HFFc6 (cell line): Measurements from ENCODE around the gene NFATC2IP. TPM values are rescaled to one million over a fixed set of nuclear protein-coding genes. Genes with fewer than 3 reads are reported as not detected.

ENCODE experiments used
- DNase-seq: peaks from one replicate; pipeline ENCODE4 v3.0.0-alpha.2; 2018
- H3K27ac Mint-ChIP-seq: 2 replicates; pipeline ENCODE4 v1.8.0; 2020; ENCODE audit warnings: mild to moderate bottlenecking, mixed read lengths
- H3K27me3 Mint-ChIP-seq: 2 replicates; pipeline ENCODE4 v1.8.0; 2021; ENCODE audit warnings: mild to moderate bottlenecking, moderate library complexity, mixed read lengths; ENCODE audit not compliant: insufficient read depth
- H3K36me3 Mint-ChIP-seq: 2 replicates; pipeline ENCODE4 v1.8.0; 2021; ENCODE audit warnings: low read depth, mixed read lengths
- H3K4me1 Mint-ChIP-seq: 2 replicates; pipeline ENCODE4 v1.8.0; 2020; ENCODE audit warnings: low read depth, mixed read lengths
- H3K4me3 Mint-ChIP-seq: 2 replicates; pipeline ENCODE4 v1.8.0; 2020; ENCODE audit warnings: mild to moderate bottlenecking, moderate library complexity, mixed read lengths
- H3K9me3 Mint-ChIP-seq: 2 replicates; pipeline ENCODE4 v1.8.0; 2020; ENCODE audit warnings: mild to moderate bottlenecking, mixed read lengths
- CTCF ChIP-seq: fragments of 200-600 bp; sonication (generic); IDR thresholded peaks from 2 replicates; pipeline ENCODE4 v1.5.0; 2021; ENCODE audit warnings: antibody characterized with exemption, mild to moderate bottlenecking
- total RNA-seq, 6 experiments: library from RNA; stranded (reverse); fragmentation: NEBNext Ultra II Directional; extraction: Animal tissue kit (Norgen Biotek cat#: 25700); gene quantifications; 2 replicates in 1 of 6; 3 replicates in 5 of 6; pipeline ENCODE4 v1.2.3, GENCODE V29; 2021

The NFATC2IP gene
- total RNA-seq, 6 experiments from 2014 or later, result 18.1 to 21.9 (median 19.9) TPM

DNA sequence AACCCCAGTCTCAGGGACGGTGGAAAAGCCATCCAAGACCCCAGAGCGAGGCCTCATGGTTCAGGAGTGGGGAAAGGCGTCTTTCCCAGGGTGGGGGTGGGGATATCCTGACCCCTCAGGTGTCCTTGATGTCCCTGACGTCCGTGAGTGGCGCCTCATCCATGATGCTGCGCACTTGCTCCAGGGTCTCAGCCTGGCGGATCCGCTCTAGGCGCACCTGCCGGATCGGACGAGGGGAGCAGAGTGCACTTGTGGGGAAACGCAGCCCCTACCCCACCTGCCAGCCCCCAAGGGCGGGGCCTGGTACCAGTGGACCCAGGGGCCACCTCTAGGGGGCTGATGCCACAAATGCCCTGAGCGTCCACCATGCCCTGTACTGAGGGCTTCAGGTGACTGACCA, 45.9 kb upstream of the NFATC2IP start:
- Mint-ChIP-seq H3K9me3 (no peaks in the 10 kb centered on the region), H3K4me3 (no peak overlapping the region), H3K4me1 (no peaks in the 10 kb centered on the region), H3K36me3 (no peaks in the 10 kb centered on the region), H3K27me3 (peaks cover 4% of the 10 kb centered on the region; the same call in 1 of the 2 replicates), H3K27ac (no peak overlapping the region)
- no peak for DNase-seq
- peak; percentile 21; the same call in 1 of the 2 replicates for TF ChIP-seq CTCF

DNA sequence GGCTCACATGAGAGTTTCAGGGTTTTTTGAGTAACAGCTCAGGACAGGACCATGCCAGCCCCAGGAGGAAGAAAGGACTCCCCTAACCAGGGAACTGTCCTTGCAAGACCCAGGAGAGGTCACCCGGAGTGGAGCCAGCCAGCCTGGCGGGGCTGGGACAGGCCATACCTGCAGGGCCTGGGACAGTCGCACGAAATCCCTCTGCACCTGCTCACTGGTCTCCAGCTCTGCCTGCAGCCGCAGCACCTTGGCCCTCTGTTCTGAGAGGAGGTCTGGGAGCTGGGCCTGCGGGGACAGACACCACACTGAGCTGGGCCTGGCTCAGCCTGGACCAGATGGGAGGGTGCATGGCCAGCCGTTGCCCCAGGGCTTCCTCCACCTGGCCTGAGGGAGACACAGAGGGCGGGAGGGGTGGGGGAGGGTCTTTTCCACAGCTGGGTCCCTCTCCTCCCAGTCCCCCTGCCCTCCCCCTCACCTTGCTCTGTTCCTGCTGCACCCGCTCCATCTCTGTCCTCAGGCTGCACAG, 45.4 kb upstream of the NFATC2IP start:
- no peak overlapping the region for H3K4me3 Mint-ChIP-seq

GRCh38 chr16:28905800-28906372, 44.9 kb upstream of the NFATC2IP start:
- H3K4me1 Mint-ChIP-seq, result no peaks in the 10 kb centered on the region
- H3K4me3 Mint-ChIP-seq, result no peak overlapping the region
- DNase-seq, result no peak
- no peak for TF ChIP-seq CTCF
- H3K27ac Mint-ChIP-seq, result no peak overlapping the region
- H3K36me3 Mint-ChIP-seq, result no peaks in the 10 kb centered on the region
- peaks cover 4% of the 10 kb centered on the region; the same call in 1 of the 2 replicates for H3K27me3 Mint-ChIP-seq
- no peaks in the 10 kb centered on the region for H3K9me3 Mint-ChIP-seq

More for the DNA sequence above, 45.4 kb upstream of the NFATC2IP start:
- H3K36me3 Mint-ChIP-seq, result no peaks in the 10 kb centered on the region
- H3K4me1 Mint-ChIP-seq, result no peaks in the 10 kb centered on the region
- H3K9me3 Mint-ChIP-seq, result no peaks in the 10 kb centered on the region
- no peak for DNase-seq
- no peak overlapping the region for H3K27ac Mint-ChIP-seq
- TF ChIP-seq CTCF, result no peak
- peaks cover 4% of the 10 kb centered on the region; the same call in 1 of the 2 replicates for H3K27me3 Mint-ChIP-seq

- no peak for TF ChIP-seq CTCF
- H3K9me3 Mint-ChIP-seq, result no peaks in the 10 kb centered on the region
- peaks cover 8% of the 10 kb centered on the region for H3K4me1 Mint-ChIP-seq
- peaks cover 9% of the 10 kb centered on the region for H3K36me3 Mint-ChIP-seq
- DNase-seq, result peak; percentile 37
- H3K27me3 Mint-ChIP-seq, result peaks cover 4% of the 10 kb centered on the region
- H3K27ac Mint-ChIP-seq, result no peak overlapping the region
- no peak overlapping the region for H3K4me3 Mint-ChIP-seq
Measured at GRCh38 chr16:28910086-28911031, 40.4 kb upstream of the NFATC2IP start.

DNA sequence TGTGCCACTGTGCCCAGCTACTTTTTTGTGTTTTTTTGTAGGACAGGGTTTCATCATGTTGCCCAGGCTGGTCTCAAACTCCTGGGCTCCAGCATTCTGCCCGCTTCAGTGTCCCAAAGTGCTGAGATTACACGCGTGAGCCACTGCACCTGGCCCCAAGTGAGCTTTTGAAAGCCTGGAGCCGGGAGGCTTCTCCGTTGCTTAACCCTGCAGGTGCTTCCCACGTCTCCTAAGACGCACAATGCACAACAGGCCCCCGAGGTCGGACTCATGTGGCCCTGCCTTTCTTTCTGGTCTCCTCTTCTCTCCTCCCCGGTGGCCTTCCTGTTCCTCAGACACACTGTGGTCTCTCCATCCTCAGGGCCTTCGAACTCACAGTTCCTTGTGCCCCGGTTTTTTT, 38.2 kb upstream of the NFATC2IP start:
- Mint-ChIP-seq H3K4me1 (peaks cover 8% of the 10 kb centered on the region), H3K27ac (peak overlapping the region; percentile 21; the same call in 1 of the 2 replicates), H3K4me3 (no peak overlapping the region), H3K9me3 (no peaks in the 10 kb centered on the region), H3K36me3 (peaks cover 20% of the 10 kb centered on the region), H3K27me3 (peaks cover 4% of the 10 kb centered on the region)
- no peak for TF ChIP-seq CTCF
- no peak for DNase-seq
